Sigmoid colon (tissue), 4 donors: ENCODE data around the gene WDFY2.

Source experiments
- EP300 ChIP-seq, 4 donors: sonication (generic); formaldehyde crosslinking; IDR thresholded peaks; one replicate each; pipeline ENCODE4 v1.6.1; 2017; ENCODE audit warnings: antibody characterized with exemption in 4 of 4
- POLR2A ChIP-seq, 2 donors: fragments of 450-650 bp; IDR thresholded peaks; one replicate each; pipeline ENCODE4 v1.6.1; 2016; ENCODE audit warnings: antibody characterized with exemption in 2 of 2, mild to moderate bottlenecking in 2 of 2, moderate library complexity in 2 of 2
- POLR2AphosphoS5 ChIP-seq, 4 donors: sonication (generic); formaldehyde crosslinking; IDR thresholded peaks; one replicate each; pipeline ENCODE4 v1.6.1; 2017; ENCODE audit warnings: antibody characterized with exemption in 4 of 4
- TF ChIP-seq, protein P1 (sequence below), 4 experiments: fragments of 450-650 bp in 3 of 4; fragments of 200-600 bp in 1 of 4; IDR thresholded peaks; one replicate each; pipeline ENCODE4 v1.5.1; 2016 to 2019; ENCODE audit warnings: antibody characterized with exemption in 4 of 4, mild to moderate bottlenecking in 3 of 4, moderate library complexity in 2 of 4

DNA sequence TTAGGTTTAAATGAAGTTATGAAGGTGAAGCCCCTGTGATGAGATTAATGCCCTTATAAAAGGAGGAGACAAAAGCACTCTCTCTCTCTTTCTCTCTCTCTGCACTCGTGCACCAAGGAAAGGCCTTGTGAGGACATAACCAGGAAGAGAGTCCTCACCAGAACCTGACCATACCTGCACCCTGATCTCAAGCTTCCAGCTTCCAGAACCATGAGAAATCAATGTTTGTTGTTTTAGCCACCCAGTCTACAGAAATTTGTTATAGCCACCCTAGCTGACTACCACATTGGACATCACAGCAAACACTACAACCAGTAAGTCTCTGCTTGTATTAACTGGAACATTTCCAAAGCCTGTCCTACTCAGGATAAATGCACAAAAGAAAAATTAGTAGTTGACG lies 34.7 kb upstream of the WDFY2 start:
- TF ChIP-seq, protein P1, sequence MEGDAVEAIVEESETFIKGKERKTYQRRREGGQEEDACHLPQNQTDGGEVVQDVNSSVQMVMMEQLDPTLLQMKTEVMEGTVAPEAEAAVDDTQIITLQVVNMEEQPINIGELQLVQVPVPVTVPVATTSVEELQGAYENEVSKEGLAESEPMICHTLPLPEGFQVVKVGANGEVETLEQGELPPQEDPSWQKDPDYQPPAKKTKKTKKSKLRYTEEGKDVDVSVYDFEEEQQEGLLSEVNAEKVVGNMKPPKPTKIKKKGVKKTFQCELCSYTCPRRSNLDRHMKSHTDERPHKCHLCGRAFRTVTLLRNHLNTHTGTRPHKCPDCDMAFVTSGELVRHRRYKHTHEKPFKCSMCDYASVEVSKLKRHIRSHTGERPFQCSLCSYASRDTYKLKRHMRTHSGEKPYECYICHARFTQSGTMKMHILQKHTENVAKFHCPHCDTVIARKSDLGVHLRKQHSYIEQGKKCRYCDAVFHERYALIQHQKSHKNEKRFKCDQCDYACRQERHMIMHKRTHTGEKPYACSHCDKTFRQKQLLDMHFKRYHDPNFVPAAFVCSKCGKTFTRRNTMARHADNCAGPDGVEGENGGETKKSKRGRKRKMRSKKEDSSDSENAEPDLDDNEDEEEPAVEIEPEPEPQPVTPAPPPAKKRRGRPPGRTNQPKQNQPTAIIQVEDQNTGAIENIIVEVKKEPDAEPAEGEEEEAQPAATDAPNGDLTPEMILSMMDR (IDR thresholded peaks at IDR 0.05), result no peak
- TF ChIP-seq POLR2A (IDR thresholded peaks at IDR 0.05) (no peak), EP300 (IDR thresholded peaks at IDR 0.05) (no peak), POLR2AphosphoS5 (IDR thresholded peaks at IDR 0.05) (no peak)
